Activated CD8-positive, alpha-beta memory T cell treated with anti-CD3 and anti-CD28 coated beads, Interleukin-2, amount 50 U/mL, for 24 hours (primary cell): ENCODE measurements around the gene ZIC3.

Source experiments
- DNase-seq: peaks from one replicate; pipeline ENCODE4 v3.0.0-alpha.2; 2020; ENCODE audit errors: extremely low read depth

ZIC3 gene

GRCh38 chrX:137574102-137574783, 8.3 kb downstream of the ZIC3 start:
- no peak for DNase-seq

DNA sequence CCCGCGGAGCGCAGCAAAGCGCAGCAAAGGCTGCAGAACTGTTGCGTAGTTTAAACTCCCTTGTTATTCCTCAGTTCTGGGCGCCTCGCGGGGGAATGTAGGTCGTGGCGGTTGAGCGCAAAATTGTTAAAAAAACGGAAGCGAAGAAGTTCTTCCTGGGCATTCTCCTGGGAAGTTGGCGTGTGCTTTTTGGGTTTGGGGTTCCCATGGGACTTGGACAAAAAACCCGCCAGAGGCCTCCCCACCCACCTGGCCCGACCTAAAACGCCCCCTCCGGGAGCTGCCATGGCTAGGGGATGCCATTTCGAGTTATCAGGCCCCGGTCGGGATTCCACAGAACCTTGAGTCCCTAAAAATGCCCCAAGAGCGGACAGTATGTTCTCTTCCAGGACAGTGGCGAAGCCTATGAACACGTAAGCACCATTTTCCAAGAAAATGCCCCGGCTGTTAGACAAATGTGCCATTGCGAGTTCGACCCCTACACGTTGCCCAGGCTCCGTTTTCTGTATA, 8.9 kb downstream of the ZIC3 start:
- no peak for DNase-seq

GRCh38 chrX:137575596-137576255, 9.8 kb downstream of the ZIC3 start:
- DNase-seq: no peak

DNA sequence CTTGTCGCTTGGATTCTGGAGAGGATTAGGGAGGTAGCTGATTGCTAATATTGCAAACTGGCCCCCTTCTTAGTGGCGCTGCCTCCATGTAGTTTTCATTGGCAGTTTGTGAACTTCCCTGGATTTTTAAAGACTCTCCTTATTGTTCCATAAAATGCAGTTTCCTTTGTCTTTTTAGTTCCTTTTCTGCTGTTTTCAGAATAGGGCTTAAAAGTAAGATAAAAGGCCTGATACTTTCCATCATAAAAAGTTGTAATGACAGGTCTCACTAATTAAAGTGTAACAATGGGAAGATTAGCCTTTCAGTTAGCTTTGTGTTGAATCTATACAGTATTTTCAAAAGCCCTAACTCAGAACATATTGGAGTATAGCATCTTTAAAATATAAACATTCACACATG, 21.2 kb downstream of the ZIC3 start:
- no peak for DNase-seq

GRCh38 chrX:137600769-137601168, 34.8 kb downstream of the ZIC3 start:
- no peak for DNase-seq
